Superior temporal gyrus (tissue), 1 donor: ENCODE results near the gene LIFR.
"Not testable (repeated sequence)": the region's sequence is repeated elsewhere in the genome, so short reads cannot be mapped to it uniquely, and the experiment has no call there.

Experiments used
- DNase-seq: peaks from one replicate; pipeline ENCODE4 v3.0.0-alpha.2; 2016; ENCODE audit errors: extremely low spot score

The LIFR gene

DNA sequence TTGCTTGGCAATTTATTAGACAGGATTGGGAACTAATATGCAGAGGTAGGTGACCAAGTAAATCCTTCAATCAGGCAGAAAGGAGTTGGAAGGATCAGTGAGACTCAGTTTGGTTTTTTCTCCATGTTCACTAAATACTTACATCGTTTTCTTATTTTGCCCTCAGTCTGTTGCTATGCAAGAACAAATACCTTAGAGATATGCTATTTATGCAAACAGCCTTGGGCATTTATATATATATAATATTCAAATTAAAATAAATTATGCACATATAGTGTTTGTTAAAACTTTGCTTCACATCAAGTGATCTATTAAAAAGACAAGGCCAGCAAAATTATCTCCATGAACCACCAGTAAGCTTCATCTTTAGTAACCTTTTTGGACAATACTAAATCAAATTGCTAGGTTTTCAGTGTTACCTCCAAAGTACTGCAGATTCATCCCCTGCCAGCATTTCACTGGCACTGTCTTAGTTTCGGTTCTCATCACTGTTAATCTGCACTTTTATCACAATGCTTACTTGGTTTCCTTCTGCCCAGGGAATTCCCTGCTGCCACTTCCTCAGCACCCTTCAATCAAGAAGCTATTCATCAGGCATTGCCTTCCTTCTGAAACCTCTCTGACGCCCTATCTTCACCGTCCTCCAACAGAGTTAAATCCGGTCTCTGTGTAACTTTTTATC is 26.0 kb upstream of the LIFR start:
- DNase-seq, result no peak

- no peak for DNase-seq
Observed at GRCh38 chr5:38581597-38581996, 25.2 kb upstream of the LIFR start.

DNA sequence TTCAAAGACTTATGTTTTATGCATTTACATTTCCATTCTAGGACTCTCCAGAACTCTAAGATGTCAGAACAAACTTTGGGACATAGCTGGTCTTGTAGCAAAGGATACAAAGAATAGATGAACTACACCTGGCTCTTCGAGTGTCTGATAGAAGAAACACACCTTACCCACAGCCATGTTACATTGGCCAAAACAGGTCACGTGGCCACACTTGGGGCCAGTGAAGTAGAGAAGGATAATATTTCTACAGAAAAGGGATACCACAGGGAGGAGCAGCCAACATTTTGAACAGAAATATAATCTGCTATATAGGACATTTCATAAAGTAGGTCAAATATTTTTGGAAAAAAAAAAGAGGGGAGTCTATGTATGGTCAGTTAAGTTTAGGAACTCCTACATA is 22.7 kb upstream of the LIFR start:
- no peak for DNase-seq

DNA sequence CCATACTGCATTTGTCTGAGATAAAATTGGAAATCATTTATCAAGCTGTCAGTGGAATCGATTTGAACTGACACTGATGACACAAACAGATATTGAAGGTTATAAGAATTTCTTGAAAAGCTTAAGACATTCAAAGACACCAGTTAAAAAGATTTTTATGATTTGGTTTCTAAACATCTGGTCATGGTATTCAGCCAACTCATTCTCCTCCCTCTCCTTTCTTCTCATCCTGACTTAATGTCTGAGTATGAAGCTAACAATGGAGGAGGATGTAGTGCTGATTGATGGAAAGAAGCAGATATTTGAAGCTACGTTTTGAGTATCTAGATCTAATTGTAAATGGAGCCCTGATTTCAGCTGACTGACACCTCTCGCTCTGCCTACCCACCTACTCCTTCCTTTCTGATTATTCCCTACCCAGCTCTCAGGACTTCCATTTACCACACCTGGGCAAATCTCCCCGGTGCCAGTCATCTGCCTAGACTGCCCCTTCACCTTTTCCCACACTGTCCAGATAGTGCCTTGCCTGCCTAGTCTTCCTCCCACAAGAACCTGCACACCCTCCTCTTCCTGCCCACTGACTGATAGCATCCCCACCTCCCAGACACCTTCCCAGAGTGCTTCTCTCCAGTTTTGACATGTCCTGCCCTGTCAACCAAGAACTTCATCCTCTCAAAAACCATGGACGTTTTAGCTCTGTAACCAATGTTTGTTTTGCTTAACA is 20.7 kb upstream of the LIFR start:
- no peak for DNase-seq

DNA sequence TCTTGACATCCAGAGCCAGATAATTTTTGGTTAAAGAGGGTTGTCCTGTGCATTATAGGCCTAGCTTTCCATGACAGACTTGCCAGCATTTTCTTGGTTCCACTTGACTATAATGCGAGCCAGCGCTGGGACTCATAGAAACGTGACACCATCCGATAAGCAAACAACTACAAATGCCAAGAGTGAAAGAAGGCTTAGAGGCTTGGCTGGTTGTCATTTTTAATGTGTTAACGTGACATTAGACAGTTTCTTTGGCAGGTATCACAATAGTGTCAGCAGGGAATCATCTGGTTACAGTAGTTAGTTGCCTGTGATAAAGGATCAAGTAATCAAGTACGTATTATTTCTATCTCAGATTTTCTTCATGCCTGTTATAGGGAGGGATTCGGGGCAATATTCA is 20.0 kb upstream of the LIFR start:
- DNase-seq, result no peak

DNA sequence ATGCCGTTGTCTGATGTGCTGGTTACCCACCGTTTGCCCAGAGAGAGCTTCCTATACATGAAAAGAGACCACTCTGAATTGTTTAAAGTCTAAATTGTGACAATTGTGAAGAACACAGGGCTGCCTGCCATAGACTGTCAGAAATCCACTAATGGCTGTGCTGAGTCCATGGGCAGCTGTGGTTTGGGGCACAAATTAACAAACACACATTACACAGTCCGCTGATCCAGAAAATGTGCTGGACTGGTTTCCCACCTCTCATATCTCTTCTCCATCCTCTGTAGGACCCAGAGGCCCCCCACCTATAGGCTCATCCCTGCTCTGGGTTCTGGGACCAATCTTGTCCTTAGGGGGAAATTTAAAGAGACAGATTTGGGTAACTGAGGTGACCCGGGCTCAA is 19.0 kb upstream of the LIFR start:
- no peak for DNase-seq

DNA sequence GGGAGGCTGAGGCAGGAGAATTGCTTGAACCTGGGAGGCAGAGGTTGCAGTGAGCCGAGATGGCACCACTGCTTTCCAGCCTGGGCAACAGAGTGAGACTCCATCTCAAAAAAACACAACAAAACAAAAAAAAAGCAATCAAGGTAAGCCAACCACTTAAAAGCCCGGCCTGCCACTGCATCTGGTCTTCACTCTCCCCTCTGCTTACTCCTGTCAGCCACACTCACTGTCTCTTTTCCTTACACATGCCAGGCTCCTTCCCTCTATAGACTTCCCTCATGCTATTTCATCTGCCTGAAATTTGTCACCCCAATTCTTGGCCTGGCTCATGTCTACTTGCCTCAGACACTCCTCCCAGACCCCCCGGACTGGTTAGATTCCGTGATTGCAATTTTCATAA is 17.6 kb upstream of the LIFR start:
- no peak for DNase-seq

DNA sequence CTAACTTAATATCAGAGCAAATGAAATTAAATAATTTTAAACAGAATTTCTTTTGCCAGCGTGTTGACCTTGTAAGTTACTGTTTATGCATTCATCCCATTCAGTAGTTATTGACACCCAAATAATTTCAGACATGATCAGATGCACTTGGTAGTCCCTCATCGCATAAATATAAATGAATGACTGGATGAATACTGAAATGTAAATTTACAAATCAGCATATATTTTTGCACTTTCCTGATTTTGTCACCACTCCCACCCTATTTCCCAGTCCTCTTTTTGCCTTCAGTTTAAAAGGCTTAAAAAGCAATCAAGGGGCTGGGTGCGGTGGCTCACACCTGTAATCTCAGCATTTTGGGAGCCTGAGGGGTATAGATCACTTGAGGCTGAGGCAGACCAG is 17.1 kb upstream of the LIFR start:
- no peak for DNase-seq

DNA sequence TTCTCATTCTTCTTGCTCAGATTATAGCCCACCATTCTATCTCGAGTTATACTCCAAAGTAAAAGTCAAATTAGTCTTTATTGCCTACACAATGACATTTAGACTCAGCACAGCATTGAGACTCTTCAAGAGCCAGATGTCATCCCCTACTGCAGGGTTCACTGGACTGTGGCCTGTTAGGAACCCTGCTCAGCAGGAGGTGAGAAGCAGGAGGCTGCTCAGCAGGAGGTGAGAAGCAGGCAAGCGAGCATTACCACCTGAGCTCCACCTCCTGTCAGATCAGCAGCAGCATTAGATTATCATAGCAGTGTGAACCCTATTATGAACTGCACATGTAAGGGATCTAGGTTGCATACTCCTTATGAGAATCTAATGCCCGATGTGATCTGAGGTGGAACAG is 12.7 kb upstream of the LIFR start:
- DNase-seq, result no peak

GRCh38 chr5:38567306-38567705 is 10.9 kb upstream of the LIFR start:
- not testable (repeated sequence) for DNase-seq

DNA sequence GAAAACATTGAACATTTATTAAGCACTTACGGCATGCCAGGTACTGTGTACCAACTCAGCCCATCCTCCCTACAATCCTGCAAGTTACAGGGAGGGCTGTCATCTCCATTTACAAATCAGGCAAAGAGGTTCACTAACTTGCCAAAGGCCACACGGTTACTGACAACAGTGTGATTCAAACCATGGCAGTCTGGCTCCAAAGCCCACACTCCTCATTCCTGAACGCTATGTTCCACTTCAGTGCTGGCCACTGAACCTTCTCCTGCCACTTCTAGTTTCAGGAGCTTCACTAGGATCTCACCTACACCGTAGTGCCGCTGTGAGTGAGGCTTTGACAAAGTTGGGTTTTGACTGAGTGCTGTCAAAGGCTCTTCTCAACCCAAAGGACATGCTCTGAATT is 7.2 kb upstream of the LIFR start:
- no peak for DNase-seq

- no peak for DNase-seq
Observed at GRCh38 chr5:38562444-38563210, 6.2 kb upstream of the LIFR start.

GRCh38 chr5:38559428-38559827 is 3.0 kb upstream of the LIFR start:
- no peak for DNase-seq

- no peak for DNase-seq
Observed at GRCh38 chr5:38557792-38558191, 1.3 kb upstream of the LIFR start.

DNA sequence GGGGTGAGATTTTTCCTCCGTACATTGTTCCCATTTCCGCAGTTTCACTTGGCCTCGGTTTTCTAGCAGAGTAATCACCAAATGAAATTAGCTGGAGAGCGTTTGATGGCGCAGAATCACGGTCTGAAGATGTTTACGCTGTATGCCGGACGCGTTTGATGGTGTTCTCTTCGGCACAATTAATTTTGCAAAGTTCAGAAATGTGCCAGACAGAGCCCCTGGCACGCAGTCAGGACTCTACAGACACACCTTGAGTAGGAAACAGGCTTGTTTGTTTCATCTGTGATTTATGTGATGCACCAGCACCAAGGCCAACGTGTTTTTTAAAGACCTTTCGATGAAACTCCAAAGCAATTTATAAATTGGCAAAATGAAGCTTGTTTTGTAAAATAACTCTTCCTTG is 863 bp upstream of the LIFR start:
- DNase-seq, result peak; percentile 82

DNA sequence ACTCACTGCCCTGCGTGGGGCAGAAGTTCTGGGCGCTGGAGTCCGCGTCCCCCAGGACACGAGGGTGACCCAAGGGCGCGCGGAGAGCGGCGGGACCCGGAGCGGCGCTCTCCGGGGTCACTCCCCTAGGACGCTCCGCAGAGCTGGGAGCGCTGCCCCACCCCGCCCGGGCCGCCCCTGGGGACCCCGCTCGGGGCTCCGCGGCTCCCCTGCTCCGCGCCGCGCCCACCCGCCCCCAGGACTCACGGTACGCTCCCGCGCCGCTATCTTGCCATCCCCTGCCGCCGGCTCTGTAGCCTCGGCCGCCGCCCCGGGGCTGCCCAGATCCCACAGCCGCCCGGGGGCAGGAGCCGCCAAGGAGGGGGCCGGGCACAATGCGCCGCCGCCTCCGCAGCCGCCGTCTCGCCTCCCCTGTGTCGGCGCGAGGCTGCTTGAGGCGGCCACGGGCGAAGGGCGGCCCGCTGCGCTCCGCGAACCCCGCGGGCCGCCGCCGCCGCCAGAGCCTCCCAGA is 303 bp downstream of the LIFR start:
- no peak for DNase-seq

- DNase-seq, result peak; percentile 55
Observed at GRCh38 chr5:38555354-38556087, 925 bp downstream of the LIFR start.

DNA sequence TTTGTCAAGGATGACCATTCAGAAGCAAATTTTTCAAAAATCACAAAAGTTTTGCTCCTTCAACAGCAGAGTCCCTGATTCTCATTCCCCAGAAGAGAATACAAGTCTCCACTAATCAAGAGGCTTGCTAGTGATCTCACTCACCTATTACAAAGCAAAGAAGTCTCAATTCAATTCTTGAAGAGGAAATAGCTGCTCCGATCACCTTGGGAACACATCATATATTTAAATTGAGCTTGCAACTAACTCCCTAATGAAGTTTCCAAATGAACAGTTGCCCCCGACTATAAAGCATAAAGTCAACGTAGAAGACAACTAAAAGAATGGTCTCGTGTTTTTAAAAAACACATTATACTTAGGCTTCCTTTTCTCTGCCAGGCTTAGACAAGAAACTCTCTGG is 1.6 kb downstream of the LIFR start:
- peak; percentile 69 for DNase-seq

- DNase-seq, result no peak
Observed at GRCh38 chr5:38554403-38554802, 2.0 kb downstream of the LIFR start.

DNA sequence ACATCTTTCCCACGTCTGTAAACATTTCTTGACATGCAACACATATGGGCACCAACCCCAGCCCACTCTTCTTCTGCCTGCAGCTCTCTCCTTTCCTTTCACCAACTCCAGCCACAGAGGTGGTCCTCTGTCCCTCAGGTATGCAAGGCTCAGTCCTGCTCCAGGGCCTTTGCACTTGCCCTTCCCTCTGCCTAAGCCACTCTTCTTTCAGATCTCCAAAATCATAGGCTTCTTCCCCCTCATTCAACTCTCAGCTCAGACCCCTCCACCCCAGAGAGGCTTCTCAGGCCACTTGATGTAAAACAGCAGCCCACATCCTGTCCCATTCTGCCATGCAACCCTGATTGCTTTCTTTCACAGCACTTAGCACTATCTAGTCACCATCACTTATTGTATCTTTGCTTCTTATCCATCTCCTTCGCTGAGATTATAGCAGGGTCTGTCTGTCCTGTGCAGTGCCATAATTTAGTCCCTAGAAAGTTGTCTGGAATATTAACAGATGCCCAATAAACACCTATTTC is 3.4 kb downstream of the LIFR start:
- no peak for DNase-seq
